PFSK-1 (cell line): ENCODE results near the gene SUPT3H.

Source experiments
- POLR2AphosphoS5 ChIP-seq: IDR thresholded peaks from 2 replicates; pipeline ENCODE4 v1.6.1; 2012; ENCODE audit warnings: low read depth, mild to moderate bottlenecking, control low read depth, low read length, moderate library complexity
- REST ChIP-seq, 2 experiments: IDR thresholded peaks; 2 replicates each; pipeline versions ENCODE4 v1.6.1 to v1.8.0; 2011 to 2012; ENCODE audit warnings: low read depth in 2 of 2, low read length in 2 of 2, control low read depth in 1 of 2, inconsistent platforms in 1 of 2, mild to moderate bottlenecking in 1 of 2, moderate library complexity in 1 of 2; ENCODE audit not compliant: insufficient read depth in 1 of 2
- TAF1 ChIP-seq: IDR thresholded peaks from 2 replicates; pipeline ENCODE4 v1.6.1; 2012; ENCODE audit warnings: low read length, control low read depth, borderline replicate concordance; ENCODE audit not compliant: insufficient read depth

DNA sequence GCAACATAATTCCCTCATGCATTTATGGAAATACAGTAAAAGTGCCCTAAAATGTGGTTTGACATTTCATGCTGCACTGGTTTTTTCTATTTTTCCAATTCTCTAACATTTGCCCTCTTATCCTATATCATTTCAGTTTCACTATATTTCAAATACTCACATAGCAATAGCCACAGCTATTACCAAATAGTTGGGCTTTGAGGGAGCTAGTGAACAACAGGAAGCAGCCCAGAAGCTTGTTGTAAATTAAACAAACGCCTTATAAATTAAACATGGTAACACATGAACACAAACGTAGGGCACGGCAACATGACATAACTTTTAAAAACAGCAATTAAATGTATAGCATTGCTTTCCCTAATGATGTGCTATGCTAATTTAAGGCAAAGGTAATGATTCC, 521.3 kb downstream of the SUPT3H start:
- TF ChIP-seq POLR2AphosphoS5: no peak
- no peak for TF ChIP-seq TAF1
- no peak for TF ChIP-seq REST (IDR thresholded peaks at IDR 0.05; ENCODE audit: insufficient read depth in 1 of 2, low read depth in 2 of 2, low read length in 2 of 2)
